Ishikawa (cell line): ENCODE results near the gene USB1.

Experiments
- CEBPB ChIP-seq: IDR thresholded peaks from 2 replicates; pipeline ENCODE4 v1.6.1; 2012
- CREB1 ChIP-seq: IDR thresholded peaks from 2 replicates; pipeline ENCODE4 v1.6.1; 2012; ENCODE audit warnings: low read depth
- EGR1 ChIP-seq: IDR thresholded peaks from 2 replicates; pipeline ENCODE4 v1.6.1; 2012
- EP300 ChIP-seq: IDR thresholded peaks from 2 replicates; pipeline ENCODE4 v1.6.1; 2012; ENCODE audit warnings: borderline replicate concordance
- FOXM1 ChIP-seq: IDR thresholded peaks from 2 replicates; pipeline ENCODE4 v1.6.1; 2012; ENCODE audit warnings: low read depth, borderline replicate concordance
- NFIC ChIP-seq: IDR thresholded peaks from 2 replicates; pipeline ENCODE4 v1.6.1; 2012
- RAD21 ChIP-seq: IDR thresholded peaks from 2 replicates; pipeline ENCODE4 v1.6.1; 2012; ENCODE audit warnings: low read depth
- TAF1 ChIP-seq: IDR thresholded peaks from 2 replicates; pipeline ENCODE4 v1.6.1; 2012; ENCODE audit warnings: low read depth, mild to moderate bottlenecking
- TCF12 ChIP-seq: IDR thresholded peaks from 2 replicates; pipeline ENCODE4 v1.6.1; 2012; ENCODE audit warnings: low read depth
- TEAD4 ChIP-seq: IDR thresholded peaks from 2 replicates; pipeline ENCODE4 v1.6.1; 2012
- YY1 ChIP-seq: IDR thresholded peaks from 2 replicates; pipeline ENCODE4 v1.6.1; 2012; ENCODE audit warnings: low read depth
- ZBTB7A ChIP-seq: IDR thresholded peaks from 2 replicates; pipeline ENCODE4 v1.6.1; 2012; ENCODE audit warnings: low read depth
- TF ChIP-seq, protein P1 (sequence below): IDR thresholded peaks from 2 replicates; pipeline ENCODE4 v1.6.1; 2012
- TF ChIP-seq, protein P2 (sequence below): IDR thresholded peaks from 2 replicates; pipeline ENCODE4 v1.6.1; 2012
- TF ChIP-seq, protein P3 (sequence below): IDR thresholded peaks from 2 replicates; pipeline ENCODE4 v1.6.1; 2012; ENCODE audit warnings: low read depth, mild to moderate bottlenecking

The USB1 gene

DNA sequence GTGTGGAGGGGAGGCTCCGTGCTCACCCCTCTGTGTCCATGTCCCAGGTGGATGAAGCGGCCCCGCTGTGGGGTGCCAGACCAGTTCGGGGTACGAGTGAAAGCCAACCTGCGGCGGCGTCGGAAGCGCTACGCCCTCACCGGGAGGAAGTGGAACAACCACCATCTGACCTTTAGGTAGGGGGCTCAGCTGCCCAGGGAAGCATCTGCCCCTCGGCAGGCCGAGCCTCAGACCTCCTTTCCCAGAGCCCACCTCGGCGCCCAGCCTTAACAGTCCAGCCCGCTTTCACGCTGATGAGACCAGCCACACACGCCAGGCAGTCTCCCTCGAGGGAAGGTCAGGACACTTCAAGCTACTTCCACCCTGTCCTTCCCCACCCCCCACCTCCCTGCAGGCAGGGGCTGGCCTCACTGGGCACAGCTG is 37.0 kb downstream of the USB1 start:
- TF ChIP-seq CREB1, result no peak
- no peak for TF ChIP-seq TAF1
- no peak for TF ChIP-seq TEAD4
- TF ChIP-seq, protein P1, sequence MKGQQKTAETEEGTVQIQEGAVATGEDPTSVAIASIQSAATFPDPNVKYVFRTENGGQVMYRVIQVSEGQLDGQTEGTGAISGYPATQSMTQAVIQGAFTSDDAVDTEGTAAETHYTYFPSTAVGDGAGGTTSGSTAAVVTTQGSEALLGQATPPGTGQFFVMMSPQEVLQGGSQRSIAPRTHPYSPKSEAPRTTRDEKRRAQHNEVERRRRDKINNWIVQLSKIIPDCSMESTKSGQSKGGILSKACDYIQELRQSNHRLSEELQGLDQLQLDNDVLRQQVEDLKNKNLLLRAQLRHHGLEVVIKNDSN, result no peak
- no peak for TF ChIP-seq ZBTB7A
- no peak for TF ChIP-seq RAD21

DNA sequence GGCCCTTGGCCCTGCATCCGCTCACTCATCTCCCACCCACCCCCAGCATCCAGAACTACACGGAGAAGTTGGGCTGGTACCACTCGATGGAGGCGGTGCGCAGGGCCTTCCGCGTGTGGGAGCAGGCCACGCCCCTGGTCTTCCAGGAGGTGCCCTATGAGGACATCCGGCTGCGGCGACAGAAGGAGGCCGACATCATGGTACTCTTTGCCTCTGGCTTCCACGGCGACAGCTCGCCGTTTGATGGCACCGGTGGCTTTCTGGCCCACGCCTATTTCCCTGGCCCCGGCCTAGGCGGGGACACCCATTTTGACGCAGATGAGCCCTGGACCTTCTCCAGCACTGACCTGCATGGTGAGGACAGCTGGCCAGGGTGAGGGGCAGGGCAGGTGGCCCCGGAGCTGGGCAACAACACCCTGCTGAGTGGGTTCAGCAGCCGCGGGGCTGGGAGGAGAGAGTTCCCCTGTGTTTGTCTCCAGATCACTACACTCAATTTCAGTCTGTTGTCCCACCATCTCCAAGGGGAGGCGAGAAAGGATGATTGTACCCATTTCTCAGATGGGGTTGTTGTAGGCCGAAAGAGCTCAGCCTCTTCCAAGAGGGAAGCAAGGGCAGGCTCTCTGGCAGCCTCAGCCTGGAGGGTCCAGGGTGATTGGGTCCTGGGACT is 38.8 kb downstream of the USB1 start:
- TF ChIP-seq, protein P1, result no peak
- no peak for TF ChIP-seq TAF1
- TF ChIP-seq, protein P2, sequence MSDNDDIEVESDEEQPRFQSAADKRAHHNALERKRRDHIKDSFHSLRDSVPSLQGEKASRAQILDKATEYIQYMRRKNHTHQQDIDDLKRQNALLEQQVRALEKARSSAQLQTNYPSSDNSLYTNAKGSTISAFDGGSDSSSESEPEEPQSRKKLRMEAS, result no peak
- no peak for TF ChIP-seq EGR1
- TF ChIP-seq CREB1, result no peak
- TF ChIP-seq NFIC, result no peak
- no peak for TF ChIP-seq YY1
- no peak for TF ChIP-seq CEBPB
- TF ChIP-seq TEAD4, result no peak
- TF ChIP-seq ZBTB7A, result no peak
- TF ChIP-seq, protein P3, sequence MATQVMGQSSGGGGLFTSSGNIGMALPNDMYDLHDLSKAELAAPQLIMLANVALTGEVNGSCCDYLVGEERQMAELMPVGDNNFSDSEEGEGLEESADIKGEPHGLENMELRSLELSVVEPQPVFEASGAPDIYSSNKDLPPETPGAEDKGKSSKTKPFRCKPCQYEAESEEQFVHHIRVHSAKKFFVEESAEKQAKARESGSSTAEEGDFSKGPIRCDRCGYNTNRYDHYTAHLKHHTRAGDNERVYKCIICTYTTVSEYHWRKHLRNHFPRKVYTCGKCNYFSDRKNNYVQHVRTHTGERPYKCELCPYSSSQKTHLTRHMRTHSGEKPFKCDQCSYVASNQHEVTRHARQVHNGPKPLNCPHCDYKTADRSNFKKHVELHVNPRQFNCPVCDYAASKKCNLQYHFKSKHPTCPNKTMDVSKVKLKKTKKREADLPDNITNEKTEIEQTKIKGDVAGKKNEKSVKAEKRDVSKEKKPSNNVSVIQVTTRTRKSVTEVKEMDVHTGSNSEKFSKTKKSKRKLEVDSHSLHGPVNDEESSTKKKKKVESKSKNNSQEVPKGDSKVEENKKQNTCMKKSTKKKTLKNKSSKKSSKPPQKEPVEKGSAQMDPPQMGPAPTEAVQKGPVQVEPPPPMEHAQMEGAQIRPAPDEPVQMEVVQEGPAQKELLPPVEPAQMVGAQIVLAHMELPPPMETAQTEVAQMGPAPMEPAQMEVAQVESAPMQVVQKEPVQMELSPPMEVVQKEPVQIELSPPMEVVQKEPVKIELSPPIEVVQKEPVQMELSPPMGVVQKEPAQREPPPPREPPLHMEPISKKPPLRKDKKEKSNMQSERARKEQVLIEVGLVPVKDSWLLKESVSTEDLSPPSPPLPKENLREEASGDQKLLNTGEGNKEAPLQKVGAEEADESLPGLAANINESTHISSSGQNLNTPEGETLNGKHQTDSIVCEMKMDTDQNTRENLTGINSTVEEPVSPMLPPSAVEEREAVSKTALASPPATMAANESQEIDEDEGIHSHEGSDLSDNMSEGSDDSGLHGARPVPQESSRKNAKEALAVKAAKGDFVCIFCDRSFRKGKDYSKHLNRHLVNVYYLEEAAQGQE, result no peak

DNA sequence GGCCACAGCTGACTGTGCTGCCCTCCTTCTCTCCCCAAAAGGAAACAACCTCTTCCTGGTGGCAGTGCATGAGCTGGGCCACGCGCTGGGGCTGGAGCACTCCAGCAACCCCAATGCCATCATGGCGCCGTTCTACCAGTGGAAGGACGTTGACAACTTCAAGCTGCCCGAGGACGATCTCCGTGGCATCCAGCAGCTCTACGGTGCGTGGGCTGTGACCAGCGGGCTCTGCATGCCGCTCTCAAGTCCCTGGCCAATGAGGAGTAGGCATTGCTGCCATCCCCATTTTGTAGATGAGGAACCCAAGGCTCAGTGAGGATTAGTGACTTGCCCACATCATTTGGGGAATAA is 39.3 kb downstream of the USB1 start:
- TF ChIP-seq CEBPB (no peak), TEAD4 (no peak), TCF12 (no peak)

DNA sequence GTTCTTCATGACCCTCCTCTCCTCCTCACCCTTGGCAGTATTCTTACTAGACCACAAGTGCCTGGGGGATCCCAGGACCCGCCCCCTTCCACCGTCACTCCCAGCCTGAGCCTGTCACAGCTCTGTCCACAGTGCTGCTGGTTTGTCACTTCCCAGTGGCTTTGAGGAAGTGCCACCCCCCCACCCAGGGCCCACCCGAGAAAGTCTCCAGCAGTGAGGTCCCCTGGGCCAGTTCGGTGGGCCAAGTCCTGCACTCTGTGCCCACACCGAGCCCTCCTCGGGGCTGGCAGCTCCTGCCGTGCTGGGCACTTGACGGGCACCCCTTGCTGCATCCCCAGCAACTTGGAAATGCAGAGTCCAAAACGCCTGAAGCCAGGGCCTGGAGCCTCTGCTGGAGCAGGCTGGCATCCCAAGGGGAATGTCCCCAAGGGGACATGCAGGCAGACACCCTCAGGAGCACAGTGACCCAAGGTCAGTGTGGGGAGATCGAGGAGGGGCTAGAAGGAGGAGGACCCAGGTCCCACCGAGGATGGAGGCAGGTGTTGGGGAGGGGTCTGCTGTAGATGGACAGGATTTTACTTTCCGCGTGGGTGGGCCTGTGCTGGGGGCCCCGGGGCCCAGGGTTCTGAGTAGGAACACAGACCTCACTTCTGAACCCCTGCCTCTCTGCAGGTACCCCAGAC is 39.9 kb downstream of the USB1 start:
- TF ChIP-seq FOXM1, result no peak
- no peak for TF ChIP-seq YY1
- TF ChIP-seq, protein P3, result no peak
- no peak for TF ChIP-seq CEBPB
- no peak for TF ChIP-seq NFIC
- no peak for TF ChIP-seq TCF12
- TF ChIP-seq RAD21, result no peak
- TF ChIP-seq CREB1, result no peak
- TF ChIP-seq EP300, result no peak
- no peak for TF ChIP-seq EGR1

DNA sequence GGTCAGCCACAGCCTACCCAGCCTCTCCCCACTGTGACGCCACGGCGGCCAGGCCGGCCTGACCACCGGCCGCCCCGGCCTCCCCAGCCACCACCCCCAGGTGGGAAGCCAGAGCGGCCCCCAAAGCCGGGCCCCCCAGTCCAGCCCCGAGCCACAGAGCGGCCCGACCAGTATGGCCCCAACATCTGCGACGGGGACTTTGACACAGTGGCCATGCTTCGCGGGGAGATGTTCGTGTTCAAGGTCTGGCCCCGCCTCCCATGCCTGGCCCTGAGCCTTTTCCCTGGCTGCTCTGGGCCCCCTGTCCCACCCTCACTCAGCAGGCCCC is 40.4 kb downstream of the USB1 start:
- TF ChIP-seq TCF12 (no peak), RAD21 (no peak), TAF1 (no peak), TEAD4 (no peak)

DNA sequence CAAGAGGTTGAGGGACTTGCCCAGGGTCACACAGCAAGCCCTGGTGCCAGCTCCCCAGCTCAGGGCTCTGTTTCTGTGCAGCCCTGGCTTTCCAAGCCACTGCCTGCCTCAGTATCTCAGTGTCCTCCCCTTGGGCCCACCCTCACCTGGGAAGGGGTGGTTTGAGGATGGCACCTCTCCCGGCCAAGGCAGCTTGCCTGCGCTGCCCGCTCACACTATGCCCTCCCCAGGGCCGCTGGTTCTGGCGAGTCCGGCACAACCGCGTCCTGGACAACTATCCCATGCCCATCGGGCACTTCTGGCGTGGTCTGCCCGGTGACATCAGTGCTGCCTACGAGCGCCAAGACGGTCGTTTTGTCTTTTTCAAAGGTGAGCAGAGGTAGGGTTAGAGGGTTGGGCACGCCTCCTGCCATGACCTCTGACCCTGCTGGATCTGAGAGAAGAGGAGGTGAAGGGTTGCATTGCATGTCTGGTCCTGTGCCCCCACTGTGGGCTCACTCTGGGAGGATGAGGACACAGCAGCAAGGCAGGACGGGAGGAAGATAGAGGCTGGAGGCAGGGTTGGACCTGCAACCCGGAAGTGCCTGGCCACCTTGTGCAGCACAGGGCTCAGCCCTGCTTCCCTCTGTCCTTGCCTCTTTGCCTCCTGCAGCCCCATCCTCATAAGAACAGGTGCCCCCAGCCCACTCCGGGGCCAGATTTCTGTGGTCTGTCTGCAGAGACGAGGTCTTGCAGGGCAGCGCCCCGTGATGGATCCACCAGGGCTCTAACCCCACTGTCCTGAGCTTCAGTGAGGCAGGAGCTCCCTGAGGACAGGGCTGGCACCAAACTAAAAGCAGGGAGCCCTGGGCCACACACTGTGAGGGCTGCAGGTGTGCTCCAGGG is 41.0 kb downstream of the USB1 start:
- TF ChIP-seq EGR1 (no peak), CEBPB (no peak), EP300 (no peak), TCF12 (no peak), RAD21 (no peak), CREB1 (no peak), TAF1 (no peak), TEAD4 (no peak), ZBTB7A (no peak), NFIC (no peak), FOXM1 (no peak), YY1 (no peak)
- TF ChIP-seq, protein P2, result no peak
- TF ChIP-seq, protein P3, result no peak
- TF ChIP-seq, protein P1, result no peak
